Upper lobe of left lung (tissue), 6 donors: Measurements from ENCODE around the gene EIF4E1B. TPM values are rescaled to one million over a fixed set of nuclear protein-coding genes. Genes with fewer than 3 reads are reported as not detected.

Experiments
- ATAC-seq, 2 donors: fragments of 200-7000 bp; cut with Tn5 transposase; one replicate each; pipeline ENCODE4 v1.9.1; 2022; ENCODE audit warnings: mild to moderate bottlenecking in 2 of 2, moderate library complexity in 2 of 2; ENCODE audit not compliant: low FRiP score in 2 of 2
- DNase-seq, 2 donors: peaks; one replicate each; pipeline ENCODE4 v3.0.0-alpha.2; 2019 to 2020
- H3K27ac ChIP-seq, 4 donors: fragments of 200-600 bp; sonication (generic); one replicate each; pipeline ENCODE4 v1.5.1; 2016 to 2019
- H3K27me3 ChIP-seq, 4 donors: fragments of 200-600 bp; sonication (generic); one replicate each; pipeline ENCODE4 v1.5.1; 2017 to 2019
- H3K36me3 ChIP-seq, 4 donors: fragments of 200-600 bp; sonication (generic); one replicate each; pipeline ENCODE4 v1.5.1; 2016 to 2019
- H3K4me1 ChIP-seq, 4 donors: fragments of 200-600 bp; sonication (generic); one replicate each; pipeline ENCODE4 v1.5.1; 2018 to 2019
- H3K4me3 ChIP-seq, 4 donors: fragments of 200-600 bp; sonication (generic); one replicate each; pipeline ENCODE4 v1.5.1; 2017 to 2019; ENCODE audit warnings: mild to moderate bottlenecking in 2 of 4, moderate library complexity in 1 of 4
- H3K9me3 ChIP-seq, 4 donors: fragments of 200-600 bp; sonication (generic); one replicate each; pipeline ENCODE4 v1.5.1; 2018 to 2019
- CTCF ChIP-seq, 6 experiments: fragments of 450-650 bp in 4 of 6; fragments of 200-600 bp in 2 of 6; sonication (generic) in 2 of 6; IDR thresholded peaks; one replicate each; pipeline ENCODE4 v1.5.1; 2016 to 2019; ENCODE audit warnings: antibody characterized with exemption in 6 of 6
- EP300 ChIP-seq, 4 donors: sonication (generic); formaldehyde crosslinking; IDR thresholded peaks; one replicate each; pipeline ENCODE4 v1.5.1; 2017; ENCODE audit warnings: antibody characterized with exemption in 4 of 4, control low read depth in 2 of 4
- POLR2A ChIP-seq, 4 donors: fragments of 450-650 bp; IDR thresholded peaks; one replicate each; pipeline ENCODE4 v1.5.1; 2016 to 2017; ENCODE audit warnings: antibody characterized with exemption in 4 of 4, mild to moderate bottlenecking in 2 of 4
- POLR2AphosphoS5 ChIP-seq, 2 donors: sonication (generic); formaldehyde crosslinking; IDR thresholded peaks; one replicate each; pipeline ENCODE4 v1.5.1; 2017; ENCODE audit warnings: antibody characterized with exemption in 2 of 2
- WGBS, 2 donors: methylation state at CpG; one replicate each; pipeline ENCODE4 v1.1.5; 2017 to 2018; 5-methylcytosine and 5-hydroxymethylcytosine counted together
- total RNA-seq, 6 donors: library from RNA; depleted of rRNA in 4 of 6; stranded (reverse); fragments of >200 nt in 4 of 6; gene quantifications; one replicate each; pipeline versions ENCODE4 v1.1.0 to v1.2.1, GENCODE V29; 2016 to 2021
- donor health status: DM: no; HTN: no; CAD: no; lungs with moderate emphysema.
- donor health status: DM: no; HTN: yes; CAD: no; lungs with severe emphysema.

Gene EIF4E1B
- total RNA-seq, 6 donors from 2014 or later, result not detected

GRCh38 chr5:176659512-176659839 is 29.0 kb downstream of the EIF4E1B start:
- Histone ChIP-seq H3K27me3 (no peaks in the 10 kb centered on the region), H3K36me3 (peaks cover 0 to 32% (median 17%) of the 10 kb centered on the region in 4 donors), H3K27ac (peak overlapping the region in 3 of 4 donors; percentile 44 to 60 (median 48)), H3K4me3 (no peak overlapping the region), H3K9me3 (no peaks in the 10 kb centered on the region), H3K4me1 (peaks cover 14 to 26% (median 16%) of the 10 kb centered on the region in 4 donors)
- no peak for DNase-seq
- ATAC-seq, result no peak
- TF ChIP-seq EP300 (IDR thresholded peaks at IDR 0.05), result no peak
- no peak for TF ChIP-seq POLR2A (IDR thresholded peaks at IDR 0.05)
- no peak for TF ChIP-seq POLR2AphosphoS5 (IDR thresholded peaks at IDR 0.05)
- TF ChIP-seq CTCF (IDR thresholded peaks at IDR 0.05), result no peak
- WGBS, 2 donors, result 72 to 79% methylated on average over 7 of the region's 7 CpGs

- 81 to 83% methylated on average over 4 of the region's 4 CpGs for WGBS, 2 donors
- peaks cover 0 to 4% (median 0%) of the 10 kb centered on the region in 4 donors for H3K27me3 ChIP-seq
- peaks cover 0 to 28% (median 12%) of the 10 kb centered on the region in 4 donors for H3K36me3 ChIP-seq
- no peak for TF ChIP-seq POLR2AphosphoS5 (IDR thresholded peaks at IDR 0.05)
- no peak for TF ChIP-seq EP300 (IDR thresholded peaks at IDR 0.05)
- no peak for TF ChIP-seq POLR2A (IDR thresholded peaks at IDR 0.05)
- TF ChIP-seq CTCF (IDR thresholded peaks at IDR 0.05), result no peak
- H3K4me1 ChIP-seq, result peaks cover 14 to 26% (median 16%) of the 10 kb centered on the region in 4 donors
- no peak overlapping the region for H3K4me3 ChIP-seq
- H3K9me3 ChIP-seq, result no peaks in the 10 kb centered on the region
- ATAC-seq (no peak), DNase-seq (no peak)
- H3K27ac ChIP-seq, result no peak overlapping the region
Observed at GRCh38 chr5:176659860-176660461, 29.5 kb downstream of the EIF4E1B start.

GRCh38 chr5:176660530-176660859 is 30.0 kb downstream of the EIF4E1B start:
- Histone ChIP-seq H3K36me3 (peaks cover 0 to 22% (median 10%) of the 10 kb centered on the region in 4 donors), H3K4me1 (peaks cover 14 to 26% (median 16%) of the 10 kb centered on the region in 4 donors), H3K27me3 (peaks cover 0 to 4% (median 0%) of the 10 kb centered on the region in 4 donors), H3K9me3 (no peaks in the 10 kb centered on the region), H3K27ac (no peak overlapping the region), H3K4me3 (no peak overlapping the region)
- no peak for TF ChIP-seq POLR2AphosphoS5 (IDR thresholded peaks at IDR 0.05)
- no peak for TF ChIP-seq CTCF (IDR thresholded peaks at IDR 0.05)
- no peak for TF ChIP-seq POLR2A (IDR thresholded peaks at IDR 0.05)
- 20% methylated on average over 1 of the region's 1 CpG; no CpG with 5 or more reads in 1 of the 2 donors for WGBS, 2 donors
- ATAC-seq (no peak), DNase-seq (no peak)

- TF ChIP-seq POLR2AphosphoS5 (IDR thresholded peaks at IDR 0.05) (no peak), CTCF (IDR thresholded peaks at IDR 0.05) (peak; percentile 86 to 98 (median 94))
- H3K27me3 ChIP-seq, result peaks cover 0 to 4% (median 0%) of the 10 kb centered on the region in 4 donors
- no peak overlapping the region for H3K4me3 ChIP-seq
- H3K36me3 ChIP-seq, result peaks cover 0 to 17% (median 6%) of the 10 kb centered on the region in 4 donors
- 53 to 76% methylated on average over 11 to 31 of the region's 33 CpGs for WGBS, 2 donors
- H3K4me1 ChIP-seq, result peaks cover 14 to 26% (median 16%) of the 10 kb centered on the region in 4 donors
- no peaks in the 10 kb centered on the region for H3K9me3 ChIP-seq
- H3K27ac ChIP-seq, result no peak overlapping the region
- peak; percentile 69 to 91 for DNase-seq
- peak; percentile 76 to 81 for ATAC-seq
Observed at GRCh38 chr5:176660860-176661641, 30.6 kb downstream of the EIF4E1B start.
